Endometrium (tissue), 2 donors: ENCODE data around the gene DOCK8.

Experiments used
- FAIRE-seq: peaks from 2 replicates; lab custom pipeline; 2012; peaks lifted over from hg19 to GRCh38; lab: Jason Lieb, UNC
- donor health status: control.
- donor health status: control.

DOCK8 gene

GRCh38 chr9:268616-269015, 54.0 kb downstream of the DOCK8 start:
- no peak for FAIRE-seq

GRCh38 chr9:269081-269711, 54.5 kb downstream of the DOCK8 start:
- no peak for FAIRE-seq

- no peak for FAIRE-seq
Observed at GRCh38 chr9:270657-271237, 56.1 kb downstream of the DOCK8 start.

GRCh38 chr9:272251-273213, 57.9 kb downstream of the DOCK8 start:
- no peak for FAIRE-seq

- no peak for FAIRE-seq
Observed at GRCh38 chr9:274406-274805, 59.7 kb downstream of the DOCK8 start.

GRCh38 chr9:277601-278295, 63.1 kb downstream of the DOCK8 start:
- FAIRE-seq: no peak

GRCh38 chr9:278651-279050, 64.0 kb downstream of the DOCK8 start:
- FAIRE-seq: no peak

- no peak for FAIRE-seq
Observed at GRCh38 chr9:279674-280073, 65.0 kb downstream of the DOCK8 start.

GRCh38 chr9:281741-282645, 67.3 kb downstream of the DOCK8 start:
- FAIRE-seq: no peak

- FAIRE-seq: no peak
Observed at GRCh38 chr9:286071-286740, 71.5 kb downstream of the DOCK8 start.

- no peak for FAIRE-seq
Observed at GRCh38 chr9:289121-289520, 74.5 kb downstream of the DOCK8 start.

- no peak for FAIRE-seq
Observed at GRCh38 chr9:292915-293314, 78.2 kb downstream of the DOCK8 start.

GRCh38 chr9:295576-295975, 80.9 kb downstream of the DOCK8 start:
- no peak for FAIRE-seq

GRCh38 chr9:296411-296810, 81.7 kb downstream of the DOCK8 start:
- no peak for FAIRE-seq

GRCh38 chr9:297104-297972, 82.7 kb downstream of the DOCK8 start:
- FAIRE-seq: no peak

GRCh38 chr9:303502-303901, 88.8 kb downstream of the DOCK8 start:
- FAIRE-seq: no peak

GRCh38 chr9:304106-304505, 89.4 kb downstream of the DOCK8 start:
- no peak for FAIRE-seq

- FAIRE-seq: no peak
Observed at GRCh38 chr9:304519-305185, 90.0 kb downstream of the DOCK8 start.

- no peak for FAIRE-seq
Observed at GRCh38 chr9:306907-307306, 92.2 kb downstream of the DOCK8 start.
